Occipital lobe (tissue), 2 donors: ENCODE data around the gene NEK4. TPM values are rescaled to one million over a fixed set of nuclear protein-coding genes. Genes with fewer than 3 reads are reported as not detected.

Experiments
- DNase-seq: peaks from one replicate; lab custom pipeline; 2025; lab: John Stamatoyannopoulos, UW
- total RNA-seq: library from RNA; depleted of rRNA; stranded (reverse); fragments of >200 nt; gene quantifications from one replicate; pipeline ENCODE4 v1.2.3, GENCODE V29; 2014

The NEK4 gene
- 46.0 TPM for total RNA-seq

GRCh38 chr3:52770496-52771333, at the start of gene NEK4:
NEK4 (minus strand) TSS chr3:52770940; CDS start chr3:52770746, 194 bp downstream.
- DNase-seq = peak; percentile 91

GRCh38 chr3:52819936-52820335, 49.2 kb upstream of the NEK4 start:
- DNase-seq = no peak

DNA sequence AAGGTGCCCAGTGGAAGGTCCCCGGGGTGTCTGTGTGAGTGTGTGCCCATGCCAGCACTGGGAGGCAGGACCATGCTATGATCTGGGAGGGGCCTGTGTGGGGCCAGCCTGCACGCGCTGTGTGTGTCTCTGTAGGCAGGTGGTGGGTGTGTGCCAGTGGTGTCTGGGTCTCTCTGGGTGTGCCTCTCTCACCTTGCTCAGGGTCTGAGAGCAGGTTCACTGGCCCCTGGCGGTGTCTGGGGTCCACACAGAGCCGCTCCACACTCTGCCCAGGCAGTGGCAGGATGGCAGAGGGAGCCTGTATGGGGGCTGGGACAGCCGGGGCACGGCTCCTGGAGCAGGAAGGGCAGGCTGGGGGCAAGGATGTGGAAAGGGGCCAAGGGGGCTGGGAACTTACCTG, 47.1 kb upstream of the NEK4 start:
- DNase-seq = no peak

GRCh38 chr3:52817221-52817620, 46.5 kb upstream of the NEK4 start:
- no peak for DNase-seq

DNA sequence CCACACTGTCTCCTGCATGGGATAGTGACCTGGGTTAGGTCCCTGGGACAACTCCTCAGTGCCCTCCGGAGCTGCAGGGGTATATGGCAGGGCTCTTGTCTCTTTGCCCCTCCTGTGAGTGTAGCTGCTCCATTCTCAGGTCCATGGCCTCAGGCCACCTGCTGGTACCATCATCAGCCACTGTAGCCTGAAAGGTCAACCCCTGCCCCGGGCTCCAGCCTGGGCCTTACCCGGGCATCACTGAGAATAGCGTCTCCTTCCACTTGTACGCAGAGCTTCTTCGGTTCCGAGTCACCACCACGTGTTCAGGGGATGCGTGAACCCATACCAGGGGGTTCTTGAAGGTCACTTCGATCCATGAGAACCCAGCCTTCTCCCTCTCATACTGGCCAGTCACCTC, 45.9 kb upstream of the NEK4 start:
- no peak for DNase-seq

DNA sequence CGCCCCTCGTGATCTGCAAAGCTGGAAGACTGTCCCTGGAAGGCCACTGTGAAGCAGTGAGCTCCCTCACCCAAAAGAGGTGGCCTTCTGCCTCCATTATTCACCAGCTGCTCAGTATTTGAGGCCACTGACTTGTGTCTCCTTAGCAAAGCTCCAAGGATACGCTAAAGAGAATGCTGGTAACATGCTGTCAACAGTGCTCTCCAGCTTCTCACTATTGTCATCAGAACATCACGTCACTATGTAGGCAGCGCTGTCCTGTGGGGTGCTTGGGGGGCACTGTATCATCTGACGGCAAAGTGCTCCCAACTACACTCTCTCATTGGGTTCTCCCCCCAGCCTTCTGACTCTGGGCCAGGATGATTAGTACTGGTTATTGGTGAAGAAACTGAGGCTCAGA, 45.5 kb upstream of the NEK4 start:
- DNase-seq = no peak

DNA sequence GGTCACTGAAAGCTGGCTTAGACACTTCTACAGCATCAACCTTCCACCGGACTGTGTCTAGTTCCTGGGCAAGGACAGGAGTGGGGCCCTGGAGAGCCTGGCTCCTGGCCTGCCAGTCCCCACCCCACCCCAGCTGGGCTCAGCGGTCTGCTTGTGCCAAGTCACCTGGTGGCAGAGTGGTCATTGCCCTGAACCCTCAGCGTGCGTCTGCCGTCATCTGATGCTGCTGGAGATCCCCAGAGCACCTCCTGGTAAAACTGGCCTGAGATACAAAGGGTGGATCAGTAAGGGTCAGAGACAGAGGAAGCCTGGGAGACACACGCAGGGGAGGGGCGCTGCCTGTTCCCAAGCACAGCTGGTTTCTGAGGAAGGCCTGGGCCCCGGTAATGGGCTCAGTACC, 43.1 kb upstream of the NEK4 start:
- DNase-seq = no peak

- DNase-seq = no peak
Measured at GRCh38 chr3:52811452-52812011, 40.8 kb upstream of the NEK4 start.

DNA sequence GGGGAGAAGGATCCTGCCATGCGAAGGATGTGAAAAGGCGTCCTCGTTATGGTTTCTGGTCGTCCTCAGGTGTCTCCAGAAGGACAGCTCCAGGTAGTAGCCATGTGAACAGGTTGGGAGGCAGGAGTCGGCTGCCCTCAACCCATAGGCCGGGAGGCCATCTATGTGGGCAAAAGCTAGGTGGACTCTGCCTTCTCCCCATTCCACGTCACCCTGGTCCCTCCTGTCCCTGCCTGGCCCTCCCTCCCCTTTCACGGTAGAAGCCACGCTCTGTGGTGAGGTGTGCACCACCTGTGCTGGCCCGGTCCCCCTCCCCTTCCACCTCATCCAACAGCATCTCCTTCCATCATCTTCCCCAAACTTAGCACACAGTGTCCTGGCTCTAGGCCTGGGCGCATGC, 40.2 kb upstream of the NEK4 start:
- no peak for DNase-seq

DNA sequence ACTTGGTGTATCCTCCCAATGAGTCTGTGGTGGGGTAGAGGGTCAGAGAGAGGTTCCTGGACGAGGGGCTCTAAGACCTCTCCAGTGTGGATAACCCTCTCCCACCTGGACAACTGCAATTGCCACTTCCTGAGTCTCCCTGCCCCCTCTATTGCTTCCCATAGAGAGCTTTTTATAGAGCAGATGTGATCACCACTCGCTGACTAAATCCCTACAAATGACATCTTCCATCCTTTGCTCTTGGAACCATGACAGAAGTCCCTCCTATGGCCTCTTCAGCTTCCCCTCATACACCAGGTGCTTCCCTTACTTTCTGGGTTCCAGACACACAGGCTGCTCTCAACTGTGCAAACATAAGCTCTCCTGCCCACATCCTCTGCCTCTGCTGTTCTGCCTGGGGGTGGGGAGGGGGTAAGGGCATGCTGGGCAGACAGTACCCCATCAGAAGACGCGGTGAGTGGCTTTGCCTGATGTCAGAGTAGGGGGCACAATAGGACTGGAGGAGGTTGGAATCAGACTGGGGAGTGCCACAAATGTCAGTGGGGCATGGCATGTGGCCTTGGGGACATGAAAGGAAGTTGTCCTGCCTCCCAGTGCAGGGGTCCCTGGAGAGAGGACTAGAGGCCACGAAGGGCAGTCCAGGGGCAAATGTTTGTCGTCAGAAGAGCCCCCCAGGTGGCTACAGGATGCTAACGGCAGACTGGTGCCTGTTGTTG, 39.1 kb upstream of the NEK4 start:
- DNase-seq = no peak

DNA sequence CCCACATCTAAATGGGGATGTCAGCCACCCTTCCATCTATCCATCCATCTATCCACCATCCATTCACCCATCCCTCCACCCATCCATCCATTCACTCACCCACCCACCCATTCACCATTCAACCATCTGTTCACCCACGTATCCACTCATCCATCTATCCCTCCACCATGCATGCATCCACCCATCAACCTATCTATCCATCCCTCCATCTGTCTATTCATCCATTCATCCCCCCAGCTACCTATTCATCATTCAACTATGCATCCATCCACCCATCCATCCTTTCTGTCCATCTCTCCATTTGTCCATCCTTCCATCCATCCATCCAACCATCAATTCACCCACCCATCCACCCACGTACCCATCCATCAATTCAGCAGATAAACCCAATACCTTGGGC, 38.4 kb upstream of the NEK4 start:
- DNase-seq = no peak

- DNase-seq = no peak
Measured at GRCh38 chr3:52805270-52806039, 34.7 kb upstream of the NEK4 start.

DNA sequence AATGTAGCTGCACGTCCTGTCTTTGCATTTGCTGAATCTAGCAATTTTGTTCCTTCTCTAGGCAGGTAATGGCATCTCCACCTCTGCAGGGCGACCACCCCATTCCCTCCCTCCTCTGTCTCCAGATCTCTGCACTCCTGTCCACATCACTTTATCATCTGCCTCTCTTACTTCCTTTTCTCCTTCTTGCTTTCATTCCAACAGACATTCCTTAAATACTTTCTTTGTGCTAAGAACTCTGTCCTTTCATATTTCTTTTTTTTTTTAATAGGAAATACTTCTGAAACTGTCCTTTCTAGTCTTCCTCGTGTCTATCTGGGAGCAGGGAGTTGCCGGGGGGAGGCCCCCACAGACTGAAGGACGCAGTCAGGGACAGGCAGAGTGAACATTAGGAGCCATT, 31.1 kb upstream of the NEK4 start:
- DNase-seq = no peak

- DNase-seq = no peak
Measured at GRCh38 chr3:52800079-52800478, 29.3 kb upstream of the NEK4 start.

DNA sequence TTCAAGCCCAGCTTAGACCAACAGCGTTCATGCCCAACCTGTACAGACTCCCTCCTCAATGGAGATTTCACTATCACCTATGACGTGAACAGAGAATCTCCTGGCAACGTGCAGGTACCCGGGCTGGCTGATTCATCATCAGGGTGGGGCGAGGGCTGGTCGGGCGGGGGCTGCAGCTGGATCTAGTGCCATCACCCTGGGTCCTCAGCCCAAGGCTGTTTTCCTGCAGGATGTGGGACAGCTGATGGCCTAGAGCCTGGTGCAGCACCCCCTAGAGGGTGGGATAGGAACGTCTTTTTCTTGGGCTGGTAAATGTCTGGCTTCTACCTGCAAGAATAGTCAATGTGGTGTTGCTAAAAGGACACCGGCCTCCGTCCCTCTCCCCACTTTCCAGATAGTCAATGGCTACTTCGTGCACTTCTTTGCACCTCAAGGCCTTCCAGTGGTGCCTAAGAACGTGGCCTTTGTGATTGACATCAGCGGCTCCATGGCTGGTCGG, 28.3 kb upstream of the NEK4 start:
- DNase-seq = no peak

GRCh38 chr3:52798376-52798977, 27.7 kb upstream of the NEK4 start:
- no peak for DNase-seq

DNA sequence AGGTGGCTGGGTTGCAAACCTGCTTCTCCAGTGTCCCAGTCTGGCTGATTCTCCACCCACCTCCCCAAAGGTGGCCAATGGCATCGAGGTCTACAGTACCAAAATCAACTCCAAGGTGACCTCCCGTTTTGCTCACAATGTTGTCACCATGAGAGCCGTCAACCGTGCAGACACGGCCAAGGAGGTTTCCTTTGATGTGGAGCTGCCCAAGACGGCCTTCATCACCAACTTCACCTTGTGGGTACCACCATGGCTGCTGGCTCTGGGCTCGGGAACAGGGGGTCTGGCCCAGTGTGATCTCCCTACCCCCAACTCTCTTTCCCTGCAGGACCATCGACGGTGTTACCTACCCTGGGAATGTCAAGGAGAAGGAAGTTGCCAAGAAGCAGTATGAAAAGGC, 25.7 kb upstream of the NEK4 start:
- no peak for DNase-seq

DNA sequence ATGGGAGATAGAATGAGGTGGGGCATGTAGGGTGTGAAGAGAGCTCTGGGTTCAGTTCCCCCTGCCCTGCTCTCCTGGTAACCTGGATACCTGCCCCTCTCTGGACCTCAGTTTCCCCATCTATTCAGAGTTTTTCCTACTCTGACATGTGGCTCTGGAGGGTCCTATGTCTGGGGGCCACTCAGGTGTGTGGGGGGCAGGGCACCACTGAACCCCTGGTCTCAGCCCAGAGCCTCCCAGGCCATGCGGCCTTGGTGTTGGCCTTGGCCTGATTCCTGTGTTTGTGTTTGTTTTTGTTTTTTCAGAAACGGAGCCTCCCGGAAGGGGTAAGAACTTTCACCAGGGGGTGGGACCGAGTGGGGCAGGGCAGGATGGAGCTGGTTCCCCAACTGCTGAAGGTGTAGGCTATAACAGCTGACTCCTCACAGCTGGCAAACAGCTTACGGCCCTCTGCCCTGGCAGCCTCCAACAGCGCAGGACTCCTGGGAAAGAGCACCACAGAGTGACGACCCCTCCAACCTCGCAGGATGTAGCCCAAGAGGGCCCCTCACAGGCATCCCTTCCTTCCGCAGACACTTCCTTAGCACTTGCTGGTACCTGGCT, 24.7 kb upstream of the NEK4 start:
- no peak for DNase-seq

- no peak for DNase-seq
Measured at GRCh38 chr3:52794612-52795099, 23.9 kb upstream of the NEK4 start, which contains the start of gene ITIH3. ITIH3 (plus strand) TSS chr3:52794796; CDS start chr3:52794804, 8 bp downstream.
